Measurements from ENCODE around the gene CTNND2.

CTNND2 gene

DNA sequence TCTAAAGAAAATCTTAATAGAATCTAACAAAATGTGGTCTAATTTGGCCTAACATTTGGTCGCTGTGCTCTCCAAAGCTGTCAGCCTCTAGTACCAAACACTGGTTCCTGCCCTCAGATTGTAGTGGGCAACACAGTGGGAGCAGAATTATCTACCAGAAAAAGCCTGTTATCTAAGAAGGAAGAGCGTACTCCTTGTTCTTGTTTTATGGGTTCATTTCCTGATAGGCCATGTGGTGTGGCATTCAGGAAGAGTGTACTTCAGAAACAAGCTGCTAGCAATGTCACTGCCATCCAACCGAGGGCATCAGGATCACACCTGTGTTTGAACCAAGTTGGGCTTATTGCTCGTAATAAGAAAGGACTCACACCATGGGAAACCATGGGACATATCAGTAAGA is 655.3 kb downstream of the CTNND2 start:
- no peak for DNase-seq (ENCODE audit: low read depth)

DNA sequence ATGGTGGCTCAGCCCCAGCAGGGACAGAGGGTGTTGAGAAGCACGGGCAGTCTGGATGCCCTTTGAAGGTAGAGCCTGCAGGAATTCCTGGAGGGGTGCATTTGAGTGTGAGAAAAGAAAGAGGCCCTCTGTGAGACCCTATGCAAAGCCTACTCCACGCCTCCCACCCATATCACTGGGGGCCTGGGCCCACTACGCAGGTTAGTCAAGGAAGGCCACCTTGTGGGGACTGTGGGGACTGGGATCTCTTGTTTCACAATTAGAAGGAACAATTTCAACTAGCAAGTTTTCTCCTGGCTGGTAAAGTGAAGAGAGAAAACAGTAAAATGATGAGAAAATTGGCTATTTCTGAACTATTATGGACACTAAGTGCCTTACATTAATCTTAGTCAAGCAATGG is 657.0 kb downstream of the CTNND2 start:
- no peak for DNase-seq (ENCODE audit: low read depth)

DNA sequence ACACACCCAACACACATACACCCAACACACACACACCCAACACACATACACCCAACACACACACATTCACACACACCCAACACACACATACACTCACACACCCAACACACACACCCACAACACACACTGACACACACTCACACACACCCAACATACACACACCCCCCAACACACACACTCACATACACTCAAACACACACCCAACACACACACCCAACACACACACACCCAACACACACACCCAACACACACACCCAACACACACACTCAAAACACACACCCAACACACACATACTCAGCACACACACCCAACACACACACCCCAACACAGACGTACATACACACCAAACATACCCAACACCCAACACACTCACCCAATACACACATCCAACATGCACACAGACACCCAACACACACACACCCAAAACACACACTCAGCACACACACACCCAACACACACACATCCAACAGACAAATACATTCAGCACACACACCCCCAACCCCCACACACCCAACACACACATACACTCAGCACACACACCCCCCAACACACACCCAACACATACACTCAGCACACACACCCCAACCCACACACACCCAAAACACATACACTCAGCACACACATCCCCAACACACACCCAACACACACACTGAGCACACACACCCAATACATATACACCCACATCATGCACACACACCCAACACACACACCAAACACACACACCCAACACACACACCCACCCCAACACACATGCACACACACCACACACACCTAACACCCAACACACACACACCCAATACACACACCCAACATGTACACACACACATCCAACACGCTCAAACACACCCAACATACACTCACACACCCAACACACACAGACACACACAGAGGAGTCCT is 663.7 kb downstream of the CTNND2 start:
- no peak for DNase-seq (ENCODE audit: low read depth)

DNA sequence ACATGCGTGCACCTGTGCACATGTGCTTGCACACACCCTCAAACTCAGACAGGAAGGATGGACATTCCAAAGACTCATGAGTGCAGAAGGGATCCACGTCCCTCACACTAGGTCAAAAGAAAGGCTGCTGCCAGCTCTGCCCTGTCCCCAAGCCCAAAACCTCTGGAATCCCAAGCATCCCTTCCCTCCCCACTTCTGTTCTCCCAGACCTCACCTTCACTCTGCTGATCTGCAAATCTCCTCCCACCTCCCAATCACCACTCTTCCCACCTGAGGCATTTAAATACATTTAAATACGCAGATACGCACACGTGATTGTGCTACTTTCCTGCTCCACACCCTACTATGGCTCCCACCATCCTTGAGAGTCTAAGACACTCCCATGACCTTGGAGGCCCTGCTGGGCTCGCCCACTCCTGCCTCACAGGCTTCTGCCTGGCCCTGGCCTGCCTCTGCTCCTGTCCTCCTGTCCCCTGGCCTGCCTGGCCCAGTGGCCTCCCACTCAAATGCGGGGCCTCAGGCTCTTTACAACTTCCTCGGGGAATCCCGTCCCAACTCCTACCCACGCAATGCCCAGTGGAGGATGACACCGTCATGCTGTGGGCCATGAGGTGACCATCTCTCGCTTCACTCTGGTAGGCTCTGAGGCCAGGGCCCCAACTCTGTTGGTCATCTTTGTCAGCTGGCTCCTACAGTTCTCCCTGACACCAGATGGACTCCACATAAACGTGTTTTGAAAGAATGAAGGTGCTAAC is 664.8 kb downstream of the CTNND2 start:
- DNase-seq (ENCODE audit: low read depth), result no peak

DNA sequence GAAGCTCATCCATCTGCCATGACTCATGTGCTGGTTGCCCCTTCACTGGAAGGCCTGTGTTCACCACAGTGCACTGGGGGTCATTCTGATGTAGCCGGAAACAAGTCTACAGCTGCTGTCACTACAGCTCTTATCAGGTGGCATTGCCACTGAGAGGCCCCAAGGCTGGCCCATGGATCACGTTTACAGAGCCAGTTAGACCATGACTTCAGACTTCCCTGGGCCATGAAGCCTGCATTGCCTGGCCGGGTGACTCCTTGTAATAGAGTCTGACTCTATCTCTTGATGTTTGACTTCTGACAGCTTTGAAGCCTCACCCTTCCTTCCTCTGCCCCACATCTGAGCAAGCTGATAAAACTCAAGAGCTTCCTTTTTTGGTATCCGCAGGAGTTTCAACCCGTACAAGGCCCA is 669.7 kb downstream of the CTNND2 start:
- DNase-seq (ENCODE audit: low read depth), result no peak

DNA sequence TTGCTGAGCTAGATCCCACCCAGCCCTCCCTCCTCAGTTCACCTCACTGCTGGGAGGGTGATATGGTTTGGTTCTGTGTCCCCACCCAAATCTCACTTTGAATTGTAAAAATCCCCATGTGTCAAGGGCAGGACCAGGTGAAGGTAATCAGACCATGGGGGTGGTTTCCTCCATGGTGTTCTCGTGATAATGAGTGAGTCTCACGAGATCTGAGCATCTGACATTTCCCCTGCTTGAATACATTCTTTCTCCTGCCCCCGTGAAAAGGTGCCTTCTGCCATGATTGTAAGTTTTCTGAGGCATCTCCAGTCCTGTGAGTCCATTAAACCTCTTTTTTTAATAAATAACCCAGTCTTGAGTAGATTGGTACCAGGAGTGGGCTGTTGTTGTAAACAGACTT is 673.4 kb downstream of the CTNND2 start:
- DNase-seq (ENCODE audit: low read depth), result no peak

DNA sequence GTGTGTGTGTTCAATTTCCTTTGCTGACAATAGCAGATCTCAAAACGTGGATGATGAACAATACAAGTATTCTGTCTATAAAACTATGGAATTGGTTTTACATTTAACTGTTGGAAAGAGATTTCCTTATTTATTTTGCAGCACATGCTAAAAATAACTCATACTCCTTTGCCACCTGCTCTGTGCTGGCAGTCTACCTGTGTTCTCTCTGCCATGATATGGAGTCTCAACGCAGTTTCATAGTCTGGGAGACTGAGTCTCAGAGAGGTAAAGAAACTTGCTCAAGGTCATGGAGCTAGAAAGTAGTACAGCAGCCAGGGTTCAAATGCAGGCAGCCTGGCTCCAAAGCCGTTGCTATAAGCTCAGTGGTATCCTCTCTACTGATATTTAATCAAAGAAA is 677.2 kb downstream of the CTNND2 start:
- DNase-seq (ENCODE audit: low read depth), result no peak

DNA sequence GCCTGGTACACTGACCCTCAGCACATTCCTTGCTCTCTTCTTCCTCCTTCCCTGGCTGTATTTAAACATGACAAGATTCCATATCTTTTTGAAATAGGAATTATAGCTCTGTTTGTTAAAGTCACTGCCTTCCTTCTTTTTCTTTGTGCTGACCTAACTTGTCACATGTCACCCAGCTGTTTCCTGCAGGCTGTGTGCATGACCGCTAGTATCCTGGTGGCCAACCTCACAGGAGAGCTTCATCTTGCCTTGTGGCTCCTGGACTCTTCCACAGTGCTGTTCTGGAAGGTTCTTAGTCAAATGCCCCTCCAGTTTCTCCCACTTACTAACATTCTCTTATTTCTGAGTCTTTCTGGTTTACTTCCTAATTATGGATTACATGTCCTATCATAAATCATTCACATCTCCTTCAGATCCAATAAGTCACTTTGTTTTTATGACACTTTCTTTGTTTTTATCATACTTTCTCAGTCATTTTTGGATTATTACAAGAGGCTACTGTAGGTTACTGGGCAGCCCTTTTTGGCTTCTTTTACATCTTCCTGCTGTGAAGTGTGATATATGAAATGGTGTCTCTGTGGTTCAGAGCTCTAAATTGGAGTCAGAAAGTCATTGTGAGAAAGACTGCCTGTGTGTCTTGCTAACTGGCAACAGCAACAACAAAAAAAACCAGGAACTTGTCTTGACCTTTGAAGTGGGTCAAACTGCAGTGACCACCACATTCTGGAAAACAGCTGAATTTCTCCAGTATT is 679.6 kb downstream of the CTNND2 start:
- no peak for DNase-seq (ENCODE audit: low read depth)

DNA sequence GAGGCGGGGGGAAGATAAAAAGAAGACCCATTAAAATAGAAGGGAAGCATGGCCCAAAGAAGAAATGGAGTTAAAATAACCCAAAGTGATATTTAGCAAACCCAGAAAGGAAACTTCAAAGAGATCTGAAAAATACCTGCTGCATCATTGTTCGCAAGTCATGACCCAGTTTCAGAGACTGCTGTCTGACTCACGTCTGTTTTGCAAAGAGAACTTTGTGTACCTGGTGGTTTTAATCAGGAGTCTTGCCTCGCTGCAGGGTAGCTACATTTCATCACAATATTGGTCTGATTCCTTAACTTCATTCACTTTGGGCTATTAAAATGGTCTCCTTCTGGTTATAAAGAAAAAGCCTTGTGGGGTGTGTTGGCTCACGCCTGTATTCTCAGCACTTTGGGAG is 682.1 kb downstream of the CTNND2 start:
- DNase-seq (ENCODE audit: low read depth), result no peak

DNA sequence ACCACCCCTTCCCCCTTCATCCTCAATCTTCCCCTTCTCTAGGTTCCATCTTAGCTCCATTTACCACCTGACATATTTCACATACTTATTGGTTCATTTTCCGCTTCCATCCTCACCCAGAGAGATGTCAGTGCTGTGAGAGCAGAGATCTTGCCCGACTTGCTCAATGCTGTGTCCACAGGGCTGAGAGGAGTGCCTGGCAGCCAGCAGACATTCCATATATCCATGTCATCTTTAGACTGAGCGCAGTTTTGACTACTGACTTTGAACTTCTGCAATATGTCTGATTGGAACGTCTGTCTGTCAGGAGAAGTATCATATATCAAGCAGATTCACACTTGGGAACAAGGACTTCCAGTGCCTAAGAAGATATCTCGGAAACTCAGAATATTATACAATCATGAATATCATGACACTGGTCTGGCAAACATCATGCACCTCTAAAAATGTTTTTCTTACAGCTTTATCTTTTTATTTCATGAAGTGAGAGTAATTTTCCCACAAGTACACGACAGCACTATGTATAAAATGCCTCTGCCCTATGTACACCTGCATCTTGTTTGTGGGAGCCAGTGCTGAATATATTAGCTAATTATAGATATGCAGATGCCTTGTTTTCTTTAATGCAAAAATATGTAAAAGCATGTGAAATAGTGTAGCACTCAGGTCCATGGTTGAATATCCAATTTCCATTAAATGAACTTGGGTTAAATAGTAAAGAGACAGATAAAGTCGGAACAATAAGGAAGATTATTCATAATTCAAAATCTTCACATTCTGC is 689.2 kb downstream of the CTNND2 start:
- DNase-seq (ENCODE audit: low read depth), result no peak

DNA sequence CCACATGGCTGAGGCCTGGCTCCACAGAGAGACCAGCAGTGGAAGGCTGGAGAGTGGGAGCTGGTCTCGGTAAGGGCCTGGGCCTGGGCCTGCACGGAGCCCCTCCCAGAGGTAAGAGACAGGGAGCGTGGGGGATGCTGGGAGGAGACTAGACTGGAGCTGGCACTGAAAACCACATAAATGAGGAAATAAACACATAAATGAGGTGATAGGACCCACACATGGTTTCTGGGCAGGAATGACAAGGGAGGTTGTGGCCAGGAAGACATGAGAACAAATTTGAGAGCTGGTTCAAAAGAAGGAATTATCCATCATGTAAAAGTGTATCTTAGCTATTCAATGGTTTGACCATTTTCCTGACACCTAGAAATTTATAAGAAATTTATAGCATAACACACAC is 691.5 kb downstream of the CTNND2 start:
- DNase-seq (ENCODE audit: low read depth), result no peak

DNA sequence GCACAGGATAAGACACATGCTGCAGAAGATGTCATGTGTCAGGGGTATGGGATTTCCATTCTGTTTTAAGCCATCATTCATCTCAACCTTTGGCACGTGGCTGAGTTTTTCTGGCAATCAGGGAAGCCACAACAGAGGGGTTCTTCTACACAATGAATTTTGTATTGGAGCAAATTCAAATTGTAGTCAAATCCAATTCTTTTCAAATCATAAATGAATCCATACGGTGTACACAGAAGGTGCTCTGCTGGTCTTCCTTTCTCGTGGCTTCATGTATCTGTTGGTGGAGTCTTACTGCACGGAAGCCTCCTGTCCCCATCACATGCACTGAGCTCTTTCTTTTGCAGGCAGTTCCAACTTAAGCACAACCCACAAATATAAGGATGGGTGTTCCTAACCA is 706.5 kb downstream of the CTNND2 start:
- DNase-seq (ENCODE audit: low read depth), result no peak

DNA sequence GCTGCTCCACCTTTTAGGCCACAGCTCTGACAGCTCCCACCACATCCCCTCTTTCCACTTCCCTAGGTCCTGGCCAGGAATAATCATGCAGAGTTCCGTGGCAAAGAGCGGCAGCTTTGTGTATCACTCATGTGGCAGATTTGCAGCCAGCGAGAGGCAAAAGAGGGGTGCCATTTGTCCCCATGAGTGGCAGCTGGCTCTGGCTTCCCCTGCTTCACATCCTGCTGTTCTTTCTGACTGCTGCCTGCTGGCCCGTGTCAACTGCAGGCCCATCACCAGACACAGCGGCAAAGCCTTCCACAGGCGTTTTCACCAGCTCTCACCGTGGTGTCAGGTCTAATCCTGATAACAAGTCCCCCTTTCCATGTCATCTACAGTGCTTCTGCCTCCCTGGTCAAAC is 712.6 kb downstream of the CTNND2 start:
- DNase-seq (ENCODE audit: low read depth), result no peak

DNA sequence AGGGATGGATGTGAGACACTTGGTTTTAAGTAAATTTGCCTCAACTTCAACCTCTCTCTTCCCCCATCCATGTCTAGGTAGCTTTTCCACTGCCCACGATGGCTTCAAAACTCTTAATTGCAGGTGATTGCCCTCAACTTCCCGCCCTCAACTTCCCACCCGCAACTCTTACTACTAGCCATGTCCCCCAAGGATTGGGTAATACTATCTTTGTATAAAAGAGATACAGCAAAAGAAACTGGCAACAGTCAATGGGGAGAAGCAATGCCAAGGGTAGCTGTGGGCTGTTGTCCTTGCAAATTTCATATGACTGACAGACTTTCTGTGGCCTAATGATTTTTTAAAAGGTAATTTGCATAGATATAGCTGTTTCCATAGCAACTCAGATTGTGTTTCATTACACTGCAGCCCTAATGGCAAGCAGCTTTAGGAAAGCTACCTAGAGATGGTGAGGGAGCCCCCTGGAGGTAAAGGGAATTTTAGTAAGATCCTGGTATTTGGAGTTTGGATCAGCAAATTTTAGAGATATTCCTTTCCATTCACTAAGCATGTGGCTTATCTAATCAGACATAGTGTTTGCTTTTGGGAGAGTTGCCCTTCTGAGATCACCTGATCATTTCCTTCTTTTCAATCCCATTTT is 721.7 kb downstream of the CTNND2 start:
- DNase-seq (ENCODE audit: low read depth), result peak; percentile 42

DNA sequence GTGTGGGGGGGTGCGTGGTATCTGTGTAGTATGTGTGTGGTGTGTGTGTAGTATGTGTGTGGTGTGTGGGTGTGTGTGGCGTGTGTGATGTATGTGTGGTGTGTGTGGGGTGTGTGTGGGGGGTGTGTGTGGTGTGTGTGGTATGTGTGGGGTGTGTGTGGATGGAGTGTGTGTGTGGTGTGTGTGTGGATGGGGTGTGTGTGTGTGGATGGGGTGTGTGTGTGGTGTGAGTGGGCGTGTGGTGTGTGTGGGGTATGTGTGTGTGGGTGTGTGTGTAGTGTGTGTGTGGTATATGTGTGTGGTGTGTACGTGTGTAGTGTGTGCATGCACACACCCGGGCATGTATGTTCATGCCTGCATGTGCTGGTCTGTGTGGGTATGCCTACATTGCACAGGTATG is 722.3 kb downstream of the CTNND2 start:
- DNase-seq (ENCODE audit: low read depth), result no peak

DNA sequence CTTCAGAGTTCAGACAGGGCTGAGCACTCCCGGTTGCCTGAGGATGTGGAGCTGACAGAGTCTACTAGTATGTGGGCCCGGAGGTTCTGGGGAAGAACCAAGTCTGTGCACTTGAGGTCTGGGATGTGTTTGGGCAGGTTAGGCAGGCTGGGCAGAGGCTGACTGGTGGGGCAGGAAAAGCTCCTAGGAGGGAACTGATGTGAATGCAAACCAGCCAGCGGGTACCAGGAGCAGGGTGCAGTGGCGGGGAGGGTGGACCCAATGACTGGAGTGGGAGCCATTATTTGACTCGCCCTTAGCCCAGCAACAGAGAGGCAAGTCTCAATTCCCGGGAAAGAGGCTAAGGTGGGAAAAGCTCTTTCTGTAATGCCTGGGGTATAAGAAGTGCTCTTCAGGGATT is 723.4 kb downstream of the CTNND2 start:
- no peak for DNase-seq (ENCODE audit: low read depth)

DNA sequence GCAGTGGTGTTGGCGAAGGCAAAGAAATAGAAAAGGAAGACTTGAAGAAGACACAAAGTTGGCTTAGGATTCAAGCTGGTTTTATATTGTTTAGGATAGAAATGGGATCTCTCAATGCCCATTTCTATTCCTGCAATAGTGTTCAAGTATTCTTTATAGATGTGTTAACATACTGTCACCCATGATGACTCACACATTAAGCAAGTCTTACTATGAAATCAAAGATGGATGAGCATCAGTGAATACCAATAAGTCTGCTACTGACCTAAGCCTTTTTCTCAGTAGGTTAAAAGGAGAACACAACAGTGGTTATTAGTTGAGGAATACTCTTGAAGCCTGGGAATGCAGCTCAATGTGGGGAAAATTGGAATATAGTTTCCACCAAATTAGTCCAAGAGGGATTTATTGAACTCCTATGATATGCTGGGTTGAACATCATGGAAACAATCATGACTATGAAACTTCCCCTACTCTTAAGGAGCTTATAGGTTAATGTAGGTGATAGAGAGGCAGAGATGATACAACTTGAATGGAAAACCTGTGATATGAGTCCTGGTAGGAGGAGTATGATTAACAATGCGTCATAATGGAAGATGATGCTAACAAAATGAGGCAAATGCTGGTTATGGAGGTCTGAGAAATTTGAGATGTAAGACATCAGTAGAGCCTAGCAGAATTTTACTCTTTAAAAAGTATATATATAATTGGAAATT is 726.1 kb downstream of the CTNND2 start:
- peak; percentile 1 for DNase-seq (ENCODE audit: low read depth)

DNA sequence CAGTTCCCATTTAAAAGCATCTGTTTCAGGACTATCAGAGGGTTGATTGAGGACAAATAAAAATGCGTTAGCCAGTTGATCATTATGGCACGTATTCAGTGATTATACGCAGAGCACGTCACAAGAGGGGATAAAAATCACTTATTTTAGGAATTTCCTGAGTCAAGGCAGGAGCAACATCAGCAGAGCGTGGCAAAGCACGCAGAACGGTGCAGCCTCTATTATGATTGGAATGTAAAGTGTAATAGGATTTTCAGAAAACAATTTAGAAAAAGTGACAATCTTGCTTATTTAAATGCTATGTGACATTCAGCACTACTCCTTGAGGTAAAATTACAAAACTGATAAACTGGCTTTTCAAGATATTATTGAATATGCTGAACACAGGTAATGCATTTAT is 729.7 kb downstream of the CTNND2 start:
- no peak for DNase-seq (ENCODE audit: low read depth)

DNA sequence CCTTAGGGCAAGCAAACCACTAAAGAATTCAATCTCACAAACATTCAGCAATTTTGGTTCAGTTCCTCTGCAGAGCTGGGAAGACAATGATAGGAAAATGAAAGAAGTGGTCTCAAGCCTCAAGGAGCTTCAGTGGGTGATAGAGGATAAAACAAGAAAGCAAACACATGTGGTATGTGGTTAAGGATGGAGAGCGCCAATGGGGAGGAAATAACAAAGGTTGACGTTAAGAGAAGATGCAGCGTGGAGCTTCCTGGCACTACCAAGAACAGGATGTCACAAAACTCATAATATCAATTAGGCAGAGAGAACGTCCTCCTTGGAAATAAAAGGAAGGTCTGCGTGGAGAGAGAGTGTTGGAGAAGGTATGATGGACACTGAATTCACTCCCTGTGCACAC is 731.8 kb downstream of the CTNND2 start:
- no peak for DNase-seq (ENCODE audit: low read depth)

DNA sequence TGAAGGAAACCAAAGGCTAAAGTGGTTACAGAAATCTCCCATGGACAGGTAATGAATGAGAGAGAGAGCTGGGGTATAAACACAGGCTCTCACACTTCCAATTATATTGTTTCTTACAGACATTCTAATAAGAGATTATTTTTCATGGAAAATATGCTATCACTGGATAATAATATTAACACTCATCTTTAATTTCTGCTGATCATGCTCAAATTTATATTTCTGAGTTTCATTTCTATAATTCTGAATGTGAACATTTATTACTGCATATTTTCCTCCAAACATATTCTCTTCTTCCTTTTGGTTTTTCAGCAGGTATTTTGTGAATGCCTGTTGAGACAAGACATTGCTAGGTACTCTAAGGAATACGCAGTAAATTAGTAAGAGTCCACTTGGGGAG is 733.0 kb downstream of the CTNND2 start:
- no peak for DNase-seq (ENCODE audit: low read depth)

DNA sequence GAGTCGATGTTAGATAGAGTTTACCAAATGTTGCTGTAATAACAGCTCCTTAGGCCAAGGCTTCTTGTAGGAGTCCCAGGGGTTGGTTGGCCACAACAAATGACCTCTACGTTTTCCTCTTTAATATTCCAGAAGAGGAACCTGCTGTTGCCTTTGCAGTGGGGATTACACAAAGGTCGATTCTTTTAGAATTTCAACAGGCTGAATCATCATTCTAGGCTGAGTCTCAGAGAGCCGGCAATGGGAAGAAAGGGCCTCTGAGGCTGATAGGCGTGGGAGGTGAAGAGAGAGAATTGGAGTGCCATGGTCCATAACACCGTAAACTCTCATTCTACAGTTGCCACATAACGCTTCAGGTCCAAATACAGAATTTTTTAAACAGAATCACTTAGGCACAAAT is 737.3 kb downstream of the CTNND2 start:
- DNase-seq (ENCODE audit: low read depth), result no peak
